Measurements from ENCODE around the gene AGPAT3. TPM values are rescaled to one million over a fixed set of nuclear protein-coding genes. Genes with fewer than 3 reads are reported as not detected.

AGPAT3 gene
- total RNA-seq, 1 experiment from 2014 or later: 56.9 TPM

DNA sequence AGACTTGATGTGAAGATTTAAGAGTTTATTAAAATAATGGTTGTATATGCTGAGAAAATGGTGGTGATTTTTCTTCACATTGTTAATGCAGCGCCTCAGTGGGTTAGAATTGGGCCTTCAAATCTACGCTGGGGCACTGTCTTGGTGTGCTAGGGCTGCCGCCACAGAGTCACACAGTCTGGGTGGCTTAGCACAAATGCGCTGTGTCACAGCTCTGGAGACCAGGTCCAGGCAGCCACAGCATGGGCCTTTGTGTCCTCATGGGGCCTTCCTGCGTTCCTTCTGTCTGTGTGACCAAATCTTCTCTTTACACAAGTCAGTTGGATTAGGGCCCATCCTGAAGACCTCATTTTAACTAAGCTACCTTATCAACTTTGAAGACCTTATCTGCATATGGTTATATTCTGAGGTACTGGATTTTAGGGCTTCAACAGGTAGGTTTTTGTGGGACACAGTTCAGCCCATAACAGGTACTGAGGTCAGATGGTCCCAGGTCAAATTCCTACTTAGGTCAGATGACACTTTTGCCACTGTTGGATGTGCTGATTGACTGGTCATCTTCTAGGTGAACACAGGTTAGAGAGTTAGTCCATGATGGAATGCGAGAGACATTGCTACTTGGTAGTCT, 164.6 kb downstream of the AGPAT3 start:
- in situ Hi-C loops (cut with HindIII; ENCODE audit: low pct_unique_long_range_greater_than_20kb, low sequenced_read_pairs): no loop called here

DNA sequence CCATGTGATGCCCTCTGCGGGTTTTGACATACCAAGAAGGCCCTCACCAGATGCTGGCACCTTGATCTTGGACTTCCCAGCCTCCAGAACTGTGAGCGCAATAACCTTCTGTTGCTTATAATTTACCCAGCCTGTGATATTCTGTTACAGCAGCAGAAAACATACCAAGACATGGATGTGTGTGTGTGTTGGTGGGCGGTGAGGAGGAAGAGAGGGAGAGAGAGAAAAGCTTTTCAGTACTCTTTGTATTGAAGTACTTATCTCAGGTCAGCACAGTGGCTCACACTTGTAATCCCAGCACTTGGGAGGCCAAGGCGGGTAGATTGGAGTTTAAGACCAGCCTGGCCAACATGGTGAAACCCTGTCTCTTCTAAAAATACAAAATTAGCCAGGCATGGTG, 170.2 kb downstream of the AGPAT3 start:
- no peak for DNase-seq (ENCODE audit: low read depth)
- in situ Hi-C loops (cut with HindIII; ENCODE audit: low pct_unique_long_range_greater_than_20kb, low sequenced_read_pairs): no loop called here

More for the DNA sequence above, 164.6 kb downstream of the AGPAT3 start:
- DNase-seq (ENCODE audit: low read depth): no peak

Other genes starting within 250 kb of the AGPAT3 start
- 1.7 and 12.9 TPM in 2 replicates for gene HSF2BP, start 205.7 kb upstream of the AGPAT3 start, total RNA-seq (2014; rRNA removed; shearing (Covaris generic); ENCODE audit: low replicate concordance)
- gene RRP1B, start 205.7 kb upstream of the AGPAT3 start, total RNA-seq (2014; rRNA removed; shearing (Covaris generic); ENCODE audit: low replicate concordance): 23.5 and 28.8 TPM in 2 replicates
- 736 and 833 TPM in 2 replicates for gene PDXK, start 146.1 kb upstream of the AGPAT3 start, total RNA-seq (2014; rRNA removed; shearing (Covaris generic); ENCODE audit: low replicate concordance)
- 20.5 and 23.1 TPM in 2 replicates for gene CSTB, start 88.9 kb upstream of the AGPAT3 start, total RNA-seq (2014; rRNA removed; shearing (Covaris generic); ENCODE audit: low replicate concordance)
- gene RRP1, start 75.6 kb upstream of the AGPAT3 start, total RNA-seq (2014; rRNA removed; shearing (Covaris generic); ENCODE audit: low replicate concordance): 39.1 and 47.8 TPM in 2 replicates
- 7.5 and 10.4 TPM in 2 replicates for gene TRAPPC10, start 147.1 kb downstream of the AGPAT3 start, total RNA-seq (2014; rRNA removed; shearing (Covaris generic); ENCODE audit: low replicate concordance)
- gene PWP2, start 242.2 kb downstream of the AGPAT3 start, total RNA-seq (2014; rRNA removed; shearing (Covaris generic); ENCODE audit: low replicate concordance): 19.4 and 19.7 TPM in 2 replicates